Ectodermal cell (in vitro differentiated cells): ENCODE results near the gene ZKSCAN7.

Experiments used
- H3K27ac ChIP-seq: 2 replicates; pipeline ENCODE4 v1.7.0; 2013; ENCODE audit warnings: mild to moderate bottlenecking, low read depth, low read length; ENCODE audit not compliant: insufficient read depth, poor library complexity, severe bottlenecking
- H3K27me3 ChIP-seq: 2 replicates; pipeline ENCODE4 v1.7.0; 2013; ENCODE audit warnings: mild to moderate bottlenecking, low read length; ENCODE audit not compliant: insufficient read depth, control insufficient read depth, poor library complexity, severe bottlenecking
- H3K36me3 ChIP-seq: one replicate; pipeline ENCODE4 v1.7.0; 2013; ENCODE audit warnings: low read length; ENCODE audit not compliant: control insufficient read depth, insufficient read depth
- H3K4me1 ChIP-seq: one replicate; pipeline ENCODE4 v1.7.0; 2013; ENCODE audit warnings: low read length; ENCODE audit not compliant: control insufficient read depth, insufficient read depth
- H3K4me3 ChIP-seq: 2 replicates; pipeline ENCODE4 v1.7.0; 2013; ENCODE audit warnings: low read depth, low read length, control low read depth; ENCODE audit not compliant: insufficient read depth
- H3K9me3 ChIP-seq: 2 replicates; pipeline ENCODE4 v1.7.0; 2013; ENCODE audit warnings: mild to moderate bottlenecking, low read length, moderate library complexity; ENCODE audit not compliant: control insufficient read depth
- WGBS, 2 experiments: methylation state at CpG; one replicate each; pipeline ENCODE4 v1.1.7; 2013; ENCODE audit warnings: missing lambda C conversion rate in 2 of 2; 5-methylcytosine and 5-hydroxymethylcytosine counted together

The ZKSCAN7 gene

DNA sequence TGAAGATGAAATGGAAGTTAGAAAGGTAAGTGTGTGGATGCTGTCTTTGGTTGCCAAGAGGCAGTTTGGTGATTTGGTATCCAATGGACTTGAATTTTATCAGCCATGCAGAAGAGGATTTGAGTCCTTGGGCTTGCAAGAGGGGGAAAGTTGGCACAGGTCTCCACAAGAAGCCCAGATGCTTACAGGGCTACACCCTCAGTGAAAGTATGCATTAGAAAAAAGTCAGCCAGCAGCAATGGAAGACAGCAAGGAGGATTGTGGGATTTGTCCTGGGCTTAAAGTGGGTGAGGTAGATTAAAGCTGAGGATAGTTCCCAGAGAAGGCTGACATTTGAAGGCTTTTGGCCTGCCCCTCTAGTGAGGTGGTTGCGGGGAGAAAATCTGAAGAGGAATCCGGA, 46.8 kb downstream of the ZKSCAN7 start:
- H3K27me3 ChIP-seq: no peaks in the 10 kb centered on the region
- H3K9me3 ChIP-seq: peaks cover 2% of the 10 kb centered on the region
- peaks cover 4% of the 10 kb centered on the region for H3K36me3 ChIP-seq
- no peaks in the 10 kb centered on the region for H3K4me1 ChIP-seq
- no peak overlapping the region for H3K4me3 ChIP-seq
- H3K27ac ChIP-seq: no peak overlapping the region
- 100% methylated on average over 1 to 2 of the region's 2 CpGs for WGBS, 2 experiments

DNA sequence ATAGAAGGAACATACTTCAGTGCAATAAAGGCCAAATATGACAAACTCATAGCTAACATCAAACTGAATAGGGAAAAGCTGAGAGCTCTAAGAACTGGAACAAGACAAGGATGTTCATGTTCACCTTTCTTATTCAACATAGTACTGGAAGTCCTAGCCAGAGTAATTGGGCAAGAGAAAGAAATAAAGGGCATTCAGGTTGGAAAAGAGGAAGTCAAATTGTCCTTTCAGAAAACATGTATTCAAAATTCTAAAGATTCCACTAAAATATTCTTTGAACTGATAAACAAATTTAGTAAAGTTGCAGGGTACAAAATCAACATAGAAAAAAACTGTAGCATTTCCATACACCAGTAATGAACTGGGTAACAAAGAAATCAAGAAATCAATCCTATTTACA, 57.7 kb downstream of the ZKSCAN7 start:
- Histone ChIP-seq H3K4me3 (no peak overlapping the region), H3K9me3 (no peaks in the 10 kb centered on the region), H3K27me3 (no peaks in the 10 kb centered on the region), H3K27ac (no peak overlapping the region), H3K4me1 (no peaks in the 10 kb centered on the region), H3K36me3 (no peaks in the 10 kb centered on the region)
